GM23248 (cell line): ENCODE data around the gene TACR1.

ENCODE experiments used
- EZH2 ChIP-seq: fragments of 200-600 bp; sonication (generic); IDR thresholded peaks from 2 replicates; pipeline ENCODE4 v1.6.1; 2018; ENCODE audit warnings: antibody characterized with exemption, mild to moderate bottlenecking; ENCODE audit not compliant: insufficient read depth, poor library complexity, severe bottlenecking
- EZH2phosphoT487 ChIP-seq: fragments of 200-600 bp; sonication (generic); IDR thresholded peaks from 2 replicates; pipeline ENCODE4 v1.6.1; 2018; ENCODE audit warnings: antibody characterized with exemption, moderate library complexity, mild to moderate bottlenecking, low read depth; ENCODE audit not compliant: insufficient read depth

GRCh38 chr2:75166491-75166890 is 32.8 kb downstream of the TACR1 start:
- TF ChIP-seq EZH2 = no peak
- TF ChIP-seq EZH2phosphoT487 = no peak
